Calu3 (cell line): ENCODE results near the gene ZNF462. TPM values are rescaled to one million over a fixed set of nuclear protein-coding genes. Genes with fewer than 3 reads are reported as not detected.
A peak's percentile ranks its signal among the peaks of the same experiment; 100 is the strongest.

Source experiments
- BruUV-seq: library from RNA; stranded (reverse); fragments of 400-500 nt; replicated peaks from 2 replicates; lab custom pipeline; 2021; lab: Mats Ljungman, UMichigan
- CTCF ChIA-PET: fragments of 300-600 bp; sonication (Branson Sonifier 250); formaldehyde crosslinking; loops from one replicate; lab custom pipeline; 2022; ENCODE audit warnings: antibody characterized with exemption; lab: Charles Lee
- DNase-seq: peaks from one replicate; pipeline ENCODE4 v3.0.0; 2022
- H3K27ac Mint-ChIP-seq: one replicate; pipeline ENCODE4 v1.8.0; 2022; ENCODE audit warnings: mixed read lengths; ENCODE audit not compliant: unreplicated experiment
- H3K27me3 Mint-ChIP-seq: one replicate; pipeline ENCODE4 v1.8.0; 2022; ENCODE audit warnings: mixed read lengths; ENCODE audit not compliant: unreplicated experiment
- H3K36me3 Mint-ChIP-seq: one replicate; pipeline ENCODE4 v1.8.0; 2022; ENCODE audit warnings: mild to moderate bottlenecking, moderate library complexity, mixed read lengths; ENCODE audit not compliant: insufficient read depth, unreplicated experiment
- H3K4me1 Mint-ChIP-seq: one replicate; pipeline ENCODE4 v1.8.0; 2022; ENCODE audit warnings: mild to moderate bottlenecking, low read depth, mixed read lengths; ENCODE audit not compliant: unreplicated experiment
- H3K4me3 Mint-ChIP-seq: one replicate; pipeline ENCODE4 v1.8.0; 2022; ENCODE audit warnings: mild to moderate bottlenecking, low read depth, moderate library complexity, mixed read lengths; ENCODE audit not compliant: unreplicated experiment
- H3K9me3 Mint-ChIP-seq: one replicate; pipeline ENCODE4 v1.8.0; 2022; ENCODE audit warnings: low read depth, mixed read lengths; ENCODE audit not compliant: unreplicated experiment
- CTCF ChIP-seq: fragments of 200-600 bp; IDR thresholded peaks from one replicate; pipeline ENCODE4 v1.8.0; 2022; ENCODE audit warnings: antibody characterized with exemption; ENCODE audit not compliant: unreplicated experiment
- intact Hi-C: fragments of 100-400 bp; cut with micrococcal nuclease; formaldehyde crosslinking; loops from one replicate; pipeline ENCODE4 v1.10.0; 2022; ENCODE audit not compliant: unreplicated experiment
- total RNA-seq: library from RNA; stranded (reverse); gene quantifications from 2 replicates; pipeline ENCODE4 v1.2.3, GENCODE V29; 2022

ZNF462 gene
- total RNA-seq, 1 experiment from 2014 or later: 48.0 TPM

GRCh38 chr9:106913276-106913675 lies 50.3 kb downstream of the ZNF462 start:
- BruUV-seq: no TSS peak
- Mint-ChIP-seq H3K9me3 (no peaks in the 10 kb centered on the region), H3K36me3 (no peaks in the 10 kb centered on the region), H3K4me3 (no peak overlapping the region), H3K4me1 (peaks cover 32% of the 10 kb centered on the region), H3K27ac (no peak overlapping the region), H3K27me3 (no peaks in the 10 kb centered on the region)
- intact Hi-C loops: no loop called here
- TF ChIP-seq CTCF: no peak
- CTCF ChIA-PET: no interaction called here
- no peak for DNase-seq

GRCh38 chr9:106915851-106916250 lies 52.9 kb downstream of the ZNF462 start:
- Mint-ChIP-seq H3K27ac (peak overlapping the region; percentile 77), H3K4me3 (no peak overlapping the region), H3K27me3 (no peaks in the 10 kb centered on the region), H3K9me3 (no peaks in the 10 kb centered on the region), H3K4me1 (peaks cover 53% of the 10 kb centered on the region), H3K36me3 (peaks cover 3% of the 10 kb centered on the region)
- intact Hi-C loops: loop anchor here (5.0 kb wide), 1 partner anchor 34 kb away; no protein-coding TSS in a partner anchor
- TF ChIP-seq CTCF: no peak
- CTCF ChIA-PET: interaction anchor here (1.2 kb wide), 1 partner anchor 10 kb away, joined by 3 read pairs; no protein-coding TSS in a partner anchor
- no peak for DNase-seq
- no TSS peak for BruUV-seq

GRCh38 chr9:106916466-106917235 lies 53.7 kb downstream of the ZNF462 start:
- H3K4me1 Mint-ChIP-seq: peaks cover 61% of the 10 kb centered on the region
- peak; percentile 54 for DNase-seq
- peaks cover 11% of the 10 kb centered on the region for H3K36me3 Mint-ChIP-seq
- BruUV-seq: TSS peak; percentile 49
- no peaks in the 10 kb centered on the region for H3K9me3 Mint-ChIP-seq
- intact Hi-C loops: loop anchor here (5.0 kb wide), 1 partner anchor 34 kb away; no protein-coding TSS in a partner anchor
- TF ChIP-seq CTCF: no peak
- H3K27ac Mint-ChIP-seq: peak overlapping the region; percentile 77
- H3K4me3 Mint-ChIP-seq: peak overlapping the region; percentile 31
- CTCF ChIA-PET: interaction anchor here (1.2 kb wide), 1 partner anchor 10 kb away, joined by 3 read pairs; no protein-coding TSS in a partner anchor
- no peaks in the 10 kb centered on the region for H3K27me3 Mint-ChIP-seq

GRCh38 chr9:106918825-106919509 lies 56.0 kb downstream of the ZNF462 start:
- no TSS peak for BruUV-seq
- Mint-ChIP-seq H3K9me3 (no peaks in the 10 kb centered on the region), H3K36me3 (peaks cover 12% of the 10 kb centered on the region), H3K27me3 (no peaks in the 10 kb centered on the region), H3K27ac (peak overlapping the region; percentile 89), H3K4me1 (peaks cover 66% of the 10 kb centered on the region), H3K4me3 (no peak overlapping the region)
- intact Hi-C loops: loop anchor here (5.0 kb wide), 1 partner anchor 37 kb away; no protein-coding TSS in a partner anchor
- no peak for TF ChIP-seq CTCF
- CTCF ChIA-PET: no interaction called here
- DNase-seq: no peak
